A673 (cell line): ENCODE results near the gene VARS1. TPM values are rescaled to one million over a fixed set of nuclear protein-coding genes. Genes with fewer than 3 reads are reported as not detected.

Experiments used
- BruUV-seq: library from RNA; stranded (reverse); fragments of 400-500 nt; replicated peaks from 2 replicates; lab custom pipeline; 2021; lab: Mats Ljungman, UMichigan
- CTCF ChIA-PET: fragments of 300-600 bp; sonication (Branson Sonifier 250); formaldehyde crosslinking; loops from one replicate; lab custom pipeline; 2022; ENCODE audit warnings: antibody characterized with exemption; lab: Charles Lee
- POLR2A ChIA-PET: fragments of 300-600 bp; sonication (Branson Sonifier 250); formaldehyde crosslinking; loops from one replicate; lab custom pipeline; 2022; ENCODE audit warnings: antibody characterized with exemption; ENCODE audit not compliant: low non-redundant PET; lab: Charles Lee
- DNase-seq: peaks from one replicate; pipeline ENCODE4 v3.0.0-alpha.2; 2015; ENCODE audit warnings: low spot score
- H3K27ac ChIP-seq: fragments of 200-600 bp; sonication (generic); 2 replicates; pipeline ENCODE4 v1.5.1; 2016; ENCODE audit warnings: mixed run types, low read depth, mild to moderate bottlenecking, mixed read lengths, antibody characterized with exemption, low read length; ENCODE audit not compliant: poor library complexity, severe bottlenecking
- H3K27me3 ChIP-seq: fragments of 200-600 bp; sonication (generic); replicated peaks from 2 replicates; pipeline ENCODE4 v1.6.1; 2017; ENCODE audit warnings: mixed run types, low read depth, mild to moderate bottlenecking, mixed read lengths, antibody characterized with exemption, low read length; ENCODE audit not compliant: insufficient read depth, poor library complexity
- H3K36me3 ChIP-seq: fragments of 200-600 bp; sonication (generic); 2 replicates; pipeline ENCODE4 v1.6.1; 2016; ENCODE audit warnings: mixed run types, mild to moderate bottlenecking, mixed read lengths, antibody characterized with exemption, low read length; ENCODE audit not compliant: insufficient read depth, poor library complexity, severe bottlenecking
- H3K4me1 ChIP-seq: fragments of 200-600 bp; sonication (generic); 2 replicates; pipeline ENCODE4 v1.6.1; 2017; ENCODE audit warnings: mixed run types, mild to moderate bottlenecking, mixed read lengths, antibody characterized with exemption, low read length; ENCODE audit not compliant: insufficient read depth, poor library complexity, severe bottlenecking
- H3K4me3 ChIP-seq: fragments of 200-600 bp; sonication (generic); 2 replicates; pipeline ENCODE4 v1.5.1; 2016; ENCODE audit warnings: low read depth, mixed run types, mild to moderate bottlenecking, mixed read lengths, low read length; ENCODE audit not compliant: poor library complexity, severe bottlenecking
- H3K9me3 ChIP-seq: fragments of 200-600 bp; sonication (generic); 2 replicates; pipeline ENCODE4 v1.6.1; 2016; ENCODE audit warnings: mixed run types, low read depth, mild to moderate bottlenecking, mixed read lengths, antibody characterized with exemption, low read length; ENCODE audit not compliant: poor library complexity, severe bottlenecking
- CTCF ChIP-seq: fragments of 300-800, 200-600 bp; sonication (generic); conservative IDR thresholded peaks from 2 replicates; pipeline ENCODE4 v1.5.1; 2017; ENCODE audit warnings: low read depth, mild to moderate bottlenecking, antibody characterized with exemption, low read length, moderate library complexity, mixed read lengths
- EZH2 ChIP-seq: fragments of 200-600 bp; sonication (generic); IDR thresholded peaks from 2 replicates; pipeline ENCODE4 v1.6.1; 2017; ENCODE audit warnings: borderline replicate concordance, low read depth, mild to moderate bottlenecking, mixed read lengths, antibody characterized with exemption, low read length; ENCODE audit not compliant: poor library complexity, severe bottlenecking
- intact Hi-C: fragments of 100-400 bp; cut with micrococcal nuclease; formaldehyde crosslinking; loops from one replicate; pipeline ENCODE4 v1.10.0; 2022; ENCODE audit not compliant: unreplicated experiment
- total RNA-seq: library from RNA; stranded (reverse); gene quantifications from 2 replicates; pipeline ENCODE4 v1.2.3, GENCODE V29; 2021

The VARS1 gene
- total RNA-seq, 1 experiment from 2014 or later, result 233 TPM

DNA sequence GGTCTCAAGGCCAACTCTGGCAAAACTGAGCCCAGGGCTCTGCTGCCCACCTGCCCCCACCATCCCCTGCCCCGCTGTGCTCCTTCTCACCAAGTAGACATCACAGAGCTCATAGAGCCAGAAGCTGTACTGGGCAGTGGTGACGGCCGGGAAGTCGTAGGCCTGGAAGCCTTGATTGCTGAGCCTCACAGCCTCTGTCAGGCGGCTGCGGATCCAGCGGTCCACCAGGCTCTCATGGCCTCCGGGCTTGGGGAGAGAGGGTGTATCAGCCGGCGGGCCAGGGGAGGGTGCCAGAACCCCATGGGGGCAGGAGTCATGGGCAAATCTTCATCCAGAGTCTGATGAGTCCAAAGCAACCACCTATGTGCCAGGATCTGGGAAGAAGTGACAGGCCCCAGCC lies 15.6 kb downstream of the VARS1 start:
- ChIA-PET CTCF (no interaction called here), POLR2A (no interaction called here)
- peaks cover 65% of the 10 kb centered on the region for H3K36me3 ChIP-seq
- no peaks in the 10 kb centered on the region for H3K9me3 ChIP-seq
- TF ChIP-seq CTCF (no peak), EZH2 (no peak)
- H3K4me1 ChIP-seq, result peaks cover 11% of the 10 kb centered on the region
- H3K27ac ChIP-seq, result no peak overlapping the region
- BruUV-seq, result no TSS peak
- intact Hi-C loops, result no loop called here
- H3K4me3 ChIP-seq, result no peak overlapping the region
- DNase-seq, result no peak
- H3K27me3 ChIP-seq, result no peaks in the 10 kb centered on the region

- Histone ChIP-seq H3K4me3 (no peak overlapping the region), H3K36me3 (peaks cover 58% of the 10 kb centered on the region), H3K4me1 (peaks cover 11% of the 10 kb centered on the region), H3K9me3 (no peaks in the 10 kb centered on the region), H3K27ac (no peak overlapping the region), H3K27me3 (no peaks in the 10 kb centered on the region)
- intact Hi-C loops, result no loop called here
- no peak for DNase-seq
- CTCF ChIA-PET, result no interaction called here
- POLR2A ChIA-PET, result no interaction called here
- BruUV-seq, result no TSS peak
- TF ChIP-seq CTCF (no peak), EZH2 (no peak)
These were observed 16.3 kb downstream of the VARS1 start for GRCh38 chr6:31778999-31779885.

DNA sequence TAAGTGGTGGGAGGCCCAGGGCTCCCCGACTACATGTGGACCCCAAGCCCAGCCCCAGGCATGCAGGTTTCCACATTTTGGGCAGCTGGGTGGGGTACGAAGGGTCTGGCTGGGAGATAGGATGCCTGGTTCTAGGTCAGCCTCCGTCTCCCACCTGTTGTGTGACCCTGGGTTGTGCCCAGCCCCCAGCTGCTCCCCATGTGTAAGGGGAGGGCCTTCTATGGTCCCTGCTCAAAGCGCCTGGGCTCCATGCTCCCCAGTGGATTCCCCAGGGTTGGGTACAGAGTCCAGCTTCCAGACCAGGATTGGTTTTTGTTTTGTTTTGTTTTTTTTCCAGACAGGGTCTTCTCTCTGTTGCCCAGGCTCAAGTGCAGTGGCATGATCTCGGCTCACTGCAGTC lies 17.4 kb downstream of the VARS1 start:
- Histone ChIP-seq H3K4me3 (no peak overlapping the region), H3K27me3 (no peaks in the 10 kb centered on the region), H3K9me3 (no peaks in the 10 kb centered on the region), H3K4me1 (peaks cover 11% of the 10 kb centered on the region), H3K36me3 (peaks cover 52% of the 10 kb centered on the region), H3K27ac (no peak overlapping the region)
- ChIA-PET POLR2A (no interaction called here), CTCF (interaction anchor here (0.6 kb wide), 1 partner anchor 64 kb away, joined by 3 read pairs; no protein-coding TSS in a partner anchor)
- no TSS peak for BruUV-seq
- no peak for DNase-seq
- intact Hi-C loops, result no loop called here
- TF ChIP-seq EZH2, result no peak

DNA sequence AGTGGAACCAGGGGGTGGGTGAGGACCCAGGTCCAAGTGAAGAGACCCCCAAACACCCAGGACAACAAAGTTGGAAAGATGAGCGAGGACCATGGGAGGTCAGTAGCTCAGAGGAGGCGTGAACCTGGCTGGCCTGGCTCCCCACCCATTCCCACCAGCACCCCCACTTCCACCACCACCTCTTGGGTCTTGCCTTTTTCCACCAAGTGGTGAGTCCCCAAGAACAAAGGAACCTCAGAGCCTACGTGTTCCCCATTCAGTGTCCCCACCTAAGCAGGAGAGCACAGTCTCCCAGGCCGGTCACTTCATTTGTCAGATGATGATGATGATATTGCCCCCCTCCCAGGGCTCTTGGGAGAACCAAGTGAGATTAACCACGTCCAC lies 17.9 kb downstream of the VARS1 start:
- CTCF ChIA-PET, result interaction anchor here (0.6 kb wide), 1 partner anchor 64 kb away, joined by 3 read pairs; no protein-coding TSS in a partner anchor
- DNase-seq, result no peak
- BruUV-seq, result no TSS peak
- Histone ChIP-seq H3K27me3 (no peaks in the 10 kb centered on the region), H3K27ac (no peak overlapping the region), H3K36me3 (peaks cover 48% of the 10 kb centered on the region), H3K4me1 (peaks cover 11% of the 10 kb centered on the region), H3K4me3 (no peak overlapping the region), H3K9me3 (no peaks in the 10 kb centered on the region)
- TF ChIP-seq EZH2, result no peak
- no peak for TF ChIP-seq CTCF
- intact Hi-C loops, result no loop called here
- POLR2A ChIA-PET, result no interaction called here
